Lung (tissue), 12 donors: ENCODE results near the gene OPHN1. TPM values are rescaled to one million over a fixed set of nuclear protein-coding genes. Genes with fewer than 3 reads are reported as not detected.
"Not testable (repeated sequence)": the region's sequence is repeated elsewhere in the genome, so short reads cannot be mapped to it uniquely, and the experiment has no call there.

Source experiments
- ATAC-seq: fragments of 200-7000 bp; cut with Tn5 transposase; one replicate; pipeline ENCODE4 v1.9.1; 2020; ENCODE audit warnings: moderate number of reproducible peaks; ENCODE audit not compliant: insufficient read depth, low FRiP score
- DNase-seq, 3 donors: peaks; one replicate each; pipeline ENCODE4 v3.0.0-alpha.2; 2013 to 2017
- H3K27ac ChIP-seq, 2 donors: one replicate each; pipeline ENCODE4 v1.5.1; 2013; ENCODE audit warnings: mild to moderate bottlenecking in 2 of 2, moderate library complexity in 2 of 2, control low read depth in 1 of 2, inconsistent platforms in 1 of 2, low read depth in 1 of 2, low read length in 1 of 2
- H3K27me3 ChIP-seq, 3 donors: one replicate each; pipeline ENCODE4 v1.5.1; 2013; ENCODE audit warnings: low read length in 2 of 3; ENCODE audit not compliant: control insufficient read depth in 3 of 3, insufficient read depth in 3 of 3
- H3K36me3 ChIP-seq, 4 donors: one replicate each; pipeline ENCODE4 v1.5.1; 2013; ENCODE audit warnings: low read length in 4 of 4, mild to moderate bottlenecking in 1 of 4, moderate library complexity in 1 of 4; ENCODE audit not compliant: control insufficient read depth in 4 of 4, insufficient read depth in 4 of 4
- H3K4me1 ChIP-seq, 5 donors: one replicate each; pipeline ENCODE4 v1.5.1; 2013; ENCODE audit warnings: low read length in 5 of 5, mild to moderate bottlenecking in 2 of 5, moderate library complexity in 1 of 5; ENCODE audit not compliant: control insufficient read depth in 5 of 5, insufficient read depth in 5 of 5
- H3K4me3 ChIP-seq: one replicate; pipeline ENCODE4 v1.5.1; 2013; ENCODE audit warnings: mild to moderate bottlenecking, control low read depth, moderate library complexity
- H3K9ac ChIP-seq, 2 donors: one replicate each; pipeline ENCODE4 v1.5.1; 2013; ENCODE audit warnings: low read length in 2 of 2, control low read depth in 1 of 2; ENCODE audit not compliant: insufficient read depth in 1 of 2
- H3K9me3 ChIP-seq, 4 donors: one replicate each; pipeline ENCODE4 v1.5.1; 2013; ENCODE audit warnings: low read length in 3 of 4, mild to moderate bottlenecking in 1 of 4, moderate library complexity in 1 of 4; ENCODE audit not compliant: control insufficient read depth in 4 of 4, insufficient read depth in 3 of 4
- WGBS, 2 donors: extraction: QIAGEN DNeasy Blood & Tissue Kit; methylation state at CpG; one replicate each; pipeline ENCODE4 v1.1.7; 2013; 5-methylcytosine and 5-hydroxymethylcytosine counted together
- polyA plus RNA-seq, 2 donors: library from polyadenylated mRNA; stranded (reverse); fragments of 200-250 nt; gene quantifications; one replicate each; pipeline ENCODE4 v1.2.1, GENCODE V29; 2013
- total RNA-seq, 2 donors: library from RNA; depleted of rRNA in 1 of 2; stranded (reverse); fragments of >200 nt in 1 of 2; gene quantifications; one replicate each; pipeline ENCODE4 v1.2.1, GENCODE V29; 2014 to 2021
- TF ChIP-seq, protein P1 (sequence below): IDR thresholded peaks from 2 replicates; pipeline ENCODE4 v1.5.1; 2012; ENCODE audit warnings: mild to moderate bottlenecking; ENCODE audit errors: control extremely low read depth, extremely low read depth
- donor health status: control.
- donor health status: control.
- donor health status: Bipolar disorder and iron deficiency.
- donor health status: healthy.
- donor health status: DM: yes; HTN: yes; CAD: no.

The OPHN1 gene
- total and polyA plus RNA-seq, 4 donors: 1.1 to 22.0 (median 6.8) TPM

- peaks cover 0 to 1% (median 0%) of the 10 kb centered on the region in 4 donors for H3K36me3 ChIP-seq
- 42 to 86% methylated on average over 1 of the region's 1 CpG for WGBS, 2 donors
- no peak for DNase-seq
- H3K27me3 ChIP-seq: no peaks in the 10 kb centered on the region
- peaks cover 0 to 4% (median 0%) of the 10 kb centered on the region in 4 donors for H3K9me3 ChIP-seq
- H3K27ac ChIP-seq: no peak overlapping the region
- peaks cover 0 to 6% (median 3%) of the 10 kb centered on the region in 5 donors for H3K4me1 ChIP-seq
- TF ChIP-seq, protein P1, sequence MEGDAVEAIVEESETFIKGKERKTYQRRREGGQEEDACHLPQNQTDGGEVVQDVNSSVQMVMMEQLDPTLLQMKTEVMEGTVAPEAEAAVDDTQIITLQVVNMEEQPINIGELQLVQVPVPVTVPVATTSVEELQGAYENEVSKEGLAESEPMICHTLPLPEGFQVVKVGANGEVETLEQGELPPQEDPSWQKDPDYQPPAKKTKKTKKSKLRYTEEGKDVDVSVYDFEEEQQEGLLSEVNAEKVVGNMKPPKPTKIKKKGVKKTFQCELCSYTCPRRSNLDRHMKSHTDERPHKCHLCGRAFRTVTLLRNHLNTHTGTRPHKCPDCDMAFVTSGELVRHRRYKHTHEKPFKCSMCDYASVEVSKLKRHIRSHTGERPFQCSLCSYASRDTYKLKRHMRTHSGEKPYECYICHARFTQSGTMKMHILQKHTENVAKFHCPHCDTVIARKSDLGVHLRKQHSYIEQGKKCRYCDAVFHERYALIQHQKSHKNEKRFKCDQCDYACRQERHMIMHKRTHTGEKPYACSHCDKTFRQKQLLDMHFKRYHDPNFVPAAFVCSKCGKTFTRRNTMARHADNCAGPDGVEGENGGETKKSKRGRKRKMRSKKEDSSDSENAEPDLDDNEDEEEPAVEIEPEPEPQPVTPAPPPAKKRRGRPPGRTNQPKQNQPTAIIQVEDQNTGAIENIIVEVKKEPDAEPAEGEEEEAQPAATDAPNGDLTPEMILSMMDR: no peak
- no peak overlapping the region for H3K4me3 ChIP-seq
- ATAC-seq: no peak
- no peak overlapping the region for H3K9ac ChIP-seq
Observed at GRCh38 chrX:68079961-68080360, 353.3 kb downstream of the OPHN1 start.

DNA sequence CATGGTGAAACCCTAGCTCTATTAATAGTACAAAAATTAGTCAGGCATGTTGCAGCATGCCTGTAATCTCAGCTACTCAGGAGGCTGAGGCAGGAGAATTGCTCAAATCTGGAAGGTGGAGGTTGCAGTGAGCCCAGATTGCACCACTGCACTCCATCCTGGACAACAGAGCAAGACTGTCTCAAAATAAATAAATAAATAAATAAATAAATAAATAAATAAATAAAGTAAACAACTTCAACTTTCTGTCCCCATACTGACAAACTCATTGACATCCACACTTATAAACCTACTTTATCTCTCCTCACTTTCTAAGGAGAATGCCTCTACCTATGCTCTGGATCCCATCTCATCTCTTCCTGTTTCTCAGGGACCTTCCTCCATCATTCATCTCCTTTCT, 354.5 kb downstream of the OPHN1 start:
- ATAC-seq, H3K27me3 ChIP-seq: not testable (repeated sequence)

GRCh38 chrX:68077378-68077777, 355.9 kb downstream of the OPHN1 start:
- Histone ChIP-seq H3K9me3 (peaks cover 0 to under 1% (median 0%) of the 10 kb centered on the region in 4 donors), H3K36me3 (peaks cover 0 to 3% (median 0%) of the 10 kb centered on the region in 4 donors), H3K9ac (no peak overlapping the region), H3K27ac (no peak overlapping the region), H3K4me1 (no peaks in the 10 kb centered on the region), H3K27me3 (no peaks in the 10 kb centered on the region), H3K4me3 (no peak overlapping the region)
- ATAC-seq: no peak
- no peak for DNase-seq
- TF ChIP-seq, protein P1: no peak

More for the DNA sequence above, 354.5 kb downstream of the OPHN1 start:
- not testable (repeated sequence) for H3K9ac ChIP-seq, DNase-seq, H3K4me3 ChIP-seq, H3K9me3 ChIP-seq, H3K4me1 ChIP-seq, H3K36me3 ChIP-seq, H3K27ac ChIP-seq

DNA sequence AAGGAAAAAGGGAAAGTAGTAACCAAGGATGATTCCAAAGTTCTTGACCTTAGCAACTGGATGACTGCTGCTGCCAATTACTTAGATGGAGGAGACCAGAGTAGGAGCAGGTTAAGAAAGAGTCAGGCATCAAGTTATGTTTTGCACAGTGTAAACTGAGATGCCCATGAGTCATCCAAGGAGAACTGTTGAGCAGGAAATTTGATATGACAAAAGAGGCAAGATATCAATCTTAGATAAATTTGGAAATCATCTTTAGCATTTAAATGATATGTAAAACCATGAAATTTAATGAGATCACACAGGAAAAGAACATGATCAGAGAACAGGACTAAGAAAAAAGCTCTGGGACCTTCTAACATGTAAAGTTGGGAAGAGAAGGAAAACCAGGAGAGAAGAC, 361.3 kb downstream of the OPHN1 start:
- H3K9me3 ChIP-seq: peaks cover 0 to 3% (median 0%) of the 10 kb centered on the region in 4 donors
- H3K9ac ChIP-seq: no peak overlapping the region
- no peak overlapping the region for H3K4me3 ChIP-seq
- H3K36me3 ChIP-seq: peaks cover 0 to 5% (median 2%) of the 10 kb centered on the region in 4 donors
- DNase-seq (no peak), ATAC-seq (no peak)
- H3K27me3 ChIP-seq: no peaks in the 10 kb centered on the region
- H3K27ac ChIP-seq: no peak overlapping the region
- H3K4me1 ChIP-seq: no peaks in the 10 kb centered on the region
- TF ChIP-seq, protein P1: no peak

DNA sequence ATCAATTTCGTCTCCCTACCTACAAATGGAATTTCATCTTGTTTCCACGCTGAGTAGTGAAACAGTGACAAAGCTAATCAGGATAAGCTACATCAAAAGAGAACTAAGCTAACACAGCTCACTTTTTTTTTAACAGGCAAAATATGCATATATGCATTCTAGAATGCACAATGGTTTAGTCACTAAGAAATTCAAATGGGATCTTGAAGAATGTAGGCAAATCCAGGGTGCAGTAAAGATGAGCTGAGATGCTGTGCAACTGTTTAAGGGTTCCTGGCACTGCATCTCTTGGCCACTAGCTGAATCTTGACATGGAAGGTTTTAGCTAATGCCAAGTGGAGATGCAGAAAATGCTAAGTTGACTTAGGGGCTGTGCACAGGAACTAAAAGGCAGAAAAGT, 363.2 kb downstream of the OPHN1 start:
- H3K4me1 ChIP-seq, H3K4me3 ChIP-seq, H3K9me3 ChIP-seq, ATAC-seq, DNase-seq, H3K27ac ChIP-seq, H3K36me3 ChIP-seq, H3K27me3 ChIP-seq, H3K9ac ChIP-seq: not testable (repeated sequence)
- 72 to 95% methylated on average over 2 of the region's 2 CpGs for whole genome bisulfite sequencing, 2 donors
